ENCODE data around the gene ROR1.
A peak's percentile ranks its signal among the peaks of the same experiment; 100 is the strongest.
"Not testable (repeated sequence)": the region's sequence is repeated elsewhere in the genome, so short reads cannot be mapped to it uniquely, and the experiment has no call there.

ROR1 gene

GRCh38 chr1:64061430-64062104 lies 287.8 kb downstream of the ROR1 start:
- no peak for DNase-seq (ENCODE audit: low read depth)

GRCh38 chr1:64062529-64062928 lies 288.7 kb downstream of the ROR1 start:
- peak; percentile 71 for DNase-seq (ENCODE audit: low read depth)

DNA sequence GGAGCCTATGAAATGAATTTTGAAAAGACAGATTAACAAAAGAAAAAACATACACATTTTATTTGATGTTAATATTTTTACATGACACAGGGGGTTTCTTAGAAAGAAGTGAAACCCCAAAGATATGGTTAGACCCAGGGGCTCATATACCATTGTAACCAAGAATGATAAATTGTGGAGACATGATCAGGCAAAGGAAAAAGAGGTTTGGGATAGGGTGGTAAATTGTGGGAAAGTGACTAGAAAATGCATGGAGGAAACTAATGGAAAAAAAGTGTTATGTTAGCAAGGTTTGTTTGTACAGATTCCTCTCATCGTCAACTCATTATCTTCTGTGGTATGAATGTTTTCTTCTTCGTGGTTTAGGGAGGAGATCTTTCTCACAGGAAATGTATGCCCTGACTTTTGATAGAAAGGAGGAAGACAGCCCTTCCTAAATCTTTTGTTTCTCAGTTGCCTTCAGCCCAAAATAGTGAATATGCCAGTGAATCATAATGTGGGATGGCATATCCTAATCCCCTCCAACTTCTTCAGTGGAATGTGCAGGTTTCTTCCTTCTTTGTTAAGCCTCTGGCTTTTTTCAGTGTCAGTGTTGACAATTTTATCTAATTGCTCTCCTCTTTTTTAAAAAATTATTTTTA lies 289.2 kb downstream of the ROR1 start:
- DNase-seq (ENCODE audit: low read depth), result peak; percentile 99

DNA sequence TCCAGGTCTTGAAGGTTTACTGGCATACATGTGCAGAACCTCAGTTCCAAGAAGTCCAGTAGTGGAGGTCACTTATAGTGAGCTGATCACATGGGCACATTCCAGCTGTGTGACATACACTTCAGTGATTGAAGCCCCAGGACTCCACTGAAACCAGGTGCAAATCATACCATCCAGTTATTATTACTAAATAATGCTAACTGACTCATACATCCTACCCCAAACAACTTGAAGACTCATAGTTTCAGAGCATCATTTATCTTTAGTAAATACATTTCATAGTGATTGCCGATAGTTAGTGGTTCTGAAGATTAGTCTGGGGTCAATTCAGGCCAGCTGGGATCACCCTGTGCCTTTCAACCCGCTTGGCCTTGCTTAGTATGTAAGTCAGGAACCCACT lies 291.8 kb downstream of the ROR1 start:
- no peak for DNase-seq (ENCODE audit: low read depth)

DNA sequence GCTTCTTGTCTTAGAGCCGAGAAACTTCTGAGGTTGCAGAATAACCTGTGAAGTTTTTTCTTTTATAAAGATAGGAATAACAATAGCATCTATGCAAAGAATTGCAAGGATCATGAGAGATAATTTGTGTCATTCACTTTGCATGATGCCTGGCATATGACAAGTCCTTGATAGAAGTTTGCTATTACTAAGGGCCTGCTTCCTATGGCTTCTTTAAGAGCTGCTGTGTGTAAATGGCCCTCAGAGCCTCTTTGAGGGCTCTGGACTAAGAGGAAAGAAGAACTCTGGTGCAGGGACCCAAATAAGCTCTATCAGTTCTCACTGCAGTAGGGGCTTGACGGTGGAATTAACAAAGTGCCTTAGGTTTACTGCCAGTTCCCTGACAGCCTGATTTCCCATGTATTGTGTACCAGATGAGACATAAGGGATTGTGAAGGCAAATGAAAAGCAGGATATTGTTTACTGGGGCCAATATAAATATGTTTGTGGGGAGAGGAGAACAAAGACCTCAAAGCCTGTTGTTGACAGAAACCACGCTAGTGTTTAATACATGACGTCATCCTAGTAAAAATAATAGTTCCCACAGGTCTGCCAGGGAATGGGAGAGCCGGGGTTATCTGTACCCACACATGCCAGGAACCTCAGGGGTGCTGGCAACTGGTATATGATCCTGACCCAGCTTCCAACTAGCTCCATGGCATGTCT lies 298.4 kb downstream of the ROR1 start:
- peak; percentile 88 for DNase-seq (ENCODE audit: low read depth)

- DNase-seq (ENCODE audit: low read depth), result peak; percentile 47
Measured at GRCh38 chr1:64073705-64074104, 299.9 kb downstream of the ROR1 start.

GRCh38 chr1:64074767-64075166 lies 300.9 kb downstream of the ROR1 start:
- no peak for DNase-seq (ENCODE audit: low read depth)

DNA sequence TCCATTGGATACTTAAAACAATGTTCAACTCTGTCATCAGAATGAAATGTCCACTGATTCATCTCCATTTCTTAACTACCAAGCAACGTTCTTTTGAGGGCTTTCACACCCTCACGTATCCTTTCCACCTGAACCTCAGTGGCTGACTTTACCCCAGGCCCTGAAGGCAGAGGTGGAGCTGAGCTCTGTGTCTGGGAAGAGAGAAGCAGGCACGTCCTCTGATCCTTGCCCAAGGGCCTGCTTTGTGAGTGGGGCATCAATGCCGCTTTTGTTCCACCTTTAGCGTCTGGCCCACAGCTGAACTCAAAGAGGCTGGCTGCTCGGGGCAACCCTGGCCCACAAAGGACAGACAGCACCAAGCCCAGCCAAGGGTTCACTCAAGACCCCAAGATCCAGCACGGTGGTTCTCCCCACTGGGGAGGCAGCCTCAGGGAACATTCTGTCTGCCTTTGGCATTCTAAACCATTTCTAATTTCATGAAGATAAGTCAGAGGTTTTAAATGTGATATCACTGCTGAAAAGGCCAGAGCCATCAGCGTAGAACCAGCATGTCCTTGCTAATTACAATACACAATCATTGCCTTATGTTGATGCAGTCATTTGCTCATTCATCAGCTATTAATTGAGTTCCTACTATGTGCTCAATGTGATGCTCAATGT lies 303.6 kb downstream of the ROR1 start:
- no peak for DNase-seq (ENCODE audit: low read depth)

- DNase-seq (ENCODE audit: low read depth), result peak; percentile 83
Measured at GRCh38 chr1:64080941-64081562, 307.2 kb downstream of the ROR1 start.

- peak; percentile 86 for DNase-seq (ENCODE audit: low read depth)
Measured at GRCh38 chr1:64082459-64082858, 308.6 kb downstream of the ROR1 start.

DNA sequence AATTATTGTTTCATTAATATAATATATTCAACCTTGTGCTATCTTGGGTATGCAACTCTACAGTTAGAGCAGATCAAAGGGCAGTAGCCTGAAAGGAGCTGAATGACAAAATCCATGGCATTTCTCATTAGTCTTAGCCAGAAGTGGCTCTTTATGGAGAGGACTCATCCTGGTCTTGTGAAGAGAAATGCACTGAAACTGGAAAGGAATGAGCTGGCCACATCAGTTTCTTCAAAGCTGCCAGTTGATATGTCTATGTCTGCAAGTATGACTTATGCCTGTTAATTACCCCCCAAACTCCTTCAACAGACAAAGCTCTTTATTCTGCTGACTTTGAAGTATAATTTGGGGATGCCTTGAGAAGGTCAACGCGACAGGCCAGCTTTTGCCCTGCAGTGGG lies 310.6 kb downstream of the ROR1 start:
- no peak for DNase-seq (ENCODE audit: low read depth)

DNA sequence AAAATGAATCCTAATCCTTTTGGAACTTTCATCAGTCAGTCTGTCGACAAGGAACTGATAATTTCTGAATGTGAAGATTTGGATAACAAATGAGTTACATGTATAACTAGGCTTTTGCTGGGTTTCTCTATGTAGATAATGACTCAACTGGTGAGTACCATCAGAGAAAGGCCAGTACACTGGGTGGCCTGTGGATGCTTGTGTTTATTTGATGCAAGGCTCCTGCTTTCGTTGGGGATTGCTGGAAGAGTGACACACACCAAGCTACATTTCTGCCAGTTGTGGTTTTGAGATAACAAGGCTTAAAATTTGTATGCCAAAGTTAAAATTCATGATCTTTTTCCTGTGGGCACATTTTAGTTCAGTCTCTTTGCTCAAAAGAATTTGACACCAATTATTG lies 314.0 kb downstream of the ROR1 start:
- peak; percentile 95 for DNase-seq (ENCODE audit: low read depth)

- no peak for DNase-seq (ENCODE audit: low read depth)
Measured at GRCh38 chr1:64090436-64090835, 316.6 kb downstream of the ROR1 start.

- no peak for DNase-seq (ENCODE audit: low read depth)
Measured at GRCh38 chr1:64092851-64093371, 319.1 kb downstream of the ROR1 start.

DNA sequence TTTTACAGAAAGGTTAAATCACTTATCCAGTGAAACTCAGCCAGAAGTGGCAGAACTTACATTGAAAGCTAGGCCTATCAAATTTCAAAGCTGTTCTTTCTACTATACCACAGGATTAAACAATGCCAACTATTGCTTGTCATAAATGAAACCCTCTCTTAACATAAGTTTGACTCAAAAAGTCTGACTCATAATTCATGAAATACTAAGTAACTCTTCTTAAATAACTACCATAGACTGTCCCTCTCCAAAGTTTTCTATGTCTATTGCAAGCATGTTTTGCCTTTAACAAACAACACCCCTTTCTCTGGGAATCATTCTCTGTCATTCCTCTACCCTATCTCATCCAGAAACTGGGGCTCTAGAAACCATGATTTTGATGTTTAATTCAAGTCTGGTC lies 320.1 kb downstream of the ROR1 start:
- peak; percentile 36 for DNase-seq (ENCODE audit: low read depth)

DNA sequence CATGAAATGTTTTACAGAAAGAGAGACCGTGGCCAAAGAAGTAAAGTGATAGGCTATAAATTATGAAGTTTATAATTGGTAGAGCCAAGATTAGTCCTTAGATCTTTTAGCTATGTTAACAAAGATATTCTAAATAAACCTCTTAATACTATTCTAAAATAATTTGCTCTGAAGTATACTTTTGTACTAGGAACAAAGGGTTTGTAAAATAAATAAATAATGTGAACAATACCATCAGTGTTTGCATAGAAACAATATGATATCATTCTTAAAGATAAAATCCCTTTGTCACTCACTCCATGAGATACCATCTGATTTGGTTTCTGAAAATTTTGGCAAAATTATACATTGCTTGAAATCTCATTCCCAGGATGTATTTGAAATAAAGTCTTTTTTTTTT lies 322.0 kb downstream of the ROR1 start:
- DNase-seq (ENCODE audit: low read depth), result no peak

GRCh38 chr1:64097859-64098258 lies 324.0 kb downstream of the ROR1 start:
- DNase-seq (ENCODE audit: low read depth), result no peak

GRCh38 chr1:64098436-64098835 lies 324.6 kb downstream of the ROR1 start:
- DNase-seq (ENCODE audit: low read depth), result no peak

DNA sequence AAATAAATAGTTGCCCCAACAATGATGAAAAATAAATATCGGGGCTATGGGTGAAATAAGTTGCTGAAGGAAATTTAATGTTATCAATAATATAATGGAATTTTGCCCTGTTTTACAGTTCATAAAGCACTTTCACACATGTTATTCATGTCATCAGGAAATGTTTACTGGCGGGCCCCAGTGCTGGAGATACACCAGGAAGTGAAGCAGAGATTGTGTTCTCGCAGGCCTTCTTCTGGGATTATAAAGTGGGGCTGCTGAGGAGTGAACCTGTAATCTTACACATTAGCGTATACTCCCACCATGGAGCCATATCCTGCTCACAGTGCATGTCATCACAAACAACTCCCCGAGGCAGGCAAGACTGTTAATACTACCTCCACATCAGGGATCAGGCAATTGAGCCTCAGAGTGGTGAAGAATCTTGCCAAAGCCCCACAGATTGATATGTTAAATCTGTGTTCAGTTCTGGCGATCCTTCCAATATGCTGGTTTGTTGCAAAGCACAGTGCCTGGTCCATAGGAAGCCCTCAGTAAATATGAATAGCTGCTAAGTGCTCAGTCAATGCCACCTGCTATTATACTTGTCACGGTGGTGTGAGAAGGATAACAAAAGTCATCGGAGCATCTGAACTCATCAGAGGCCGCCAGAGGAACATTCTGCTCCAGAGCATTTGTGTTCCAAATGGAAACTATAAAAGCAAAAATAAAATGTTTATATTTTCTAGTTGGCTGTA lies 325.2 kb downstream of the ROR1 start:
- no peak for DNase-seq (ENCODE audit: low read depth)

- no peak for DNase-seq (ENCODE audit: low read depth)
Measured at GRCh38 chr1:64100791-64101190, 327.0 kb downstream of the ROR1 start.

- not testable (repeated sequence) for DNase-seq (ENCODE audit: low read depth)
Measured at GRCh38 chr1:64104585-64104984, 330.8 kb downstream of the ROR1 start.
